Neuron (in vitro differentiated cells): ENCODE measurements around the gene SLC4A8.
"Not testable (repeated sequence)": the region's sequence is repeated elsewhere in the genome, so short reads cannot be mapped to it uniquely, and the experiment has no call there.

Source experiments
- H2AFZ ChIP-seq: one replicate; pipeline ENCODE4 v1.6.1; 2013; ENCODE audit warnings: low read depth, mild to moderate bottlenecking, inconsistent platforms, low read length, moderate library complexity
- H3K27me3 ChIP-seq: one replicate; pipeline ENCODE4 v1.6.1; 2013; ENCODE audit warnings: low read length; ENCODE audit not compliant: insufficient read depth
- H3K36me3 ChIP-seq: one replicate; pipeline ENCODE4 v1.6.1; 2013; ENCODE audit warnings: low read length; ENCODE audit not compliant: insufficient read depth
- H3K4me1 ChIP-seq: one replicate; pipeline ENCODE4 v1.6.1; 2013; ENCODE audit warnings: low read length; ENCODE audit not compliant: insufficient read depth
- H3K4me3 ChIP-seq: 2 replicates; pipeline ENCODE4 v1.5.1; 2013; ENCODE audit warnings: mild to moderate bottlenecking, low read length, moderate library complexity
- H3K9me3 ChIP-seq: one replicate; pipeline ENCODE4 v1.6.1; 2013; ENCODE audit warnings: low read length

Gene SLC4A8

GRCh38 chr12:51449580-51450246 is 25.1 kb downstream of the SLC4A8 start:
- H2AFZ ChIP-seq = no peak overlapping the region
- no peaks in the 10 kb centered on the region for H3K27me3 ChIP-seq
- no peak overlapping the region for H3K4me3 ChIP-seq
- H3K4me1 ChIP-seq = no peaks in the 10 kb centered on the region
- H3K9me3 ChIP-seq = no peaks in the 10 kb centered on the region
- peaks cover 20% of the 10 kb centered on the region for H3K36me3 ChIP-seq

- Histone ChIP-seq H3K9me3 (no peaks in the 10 kb centered on the region), H2AFZ (no peak overlapping the region), H3K36me3 (peaks cover 21% of the 10 kb centered on the region), H3K27me3 (no peaks in the 10 kb centered on the region), H3K4me1 (no peaks in the 10 kb centered on the region), H3K4me3 (no peak overlapping the region)
Observed at GRCh38 chr12:51450333-51450732, 25.7 kb downstream of the SLC4A8 start.

DNA sequence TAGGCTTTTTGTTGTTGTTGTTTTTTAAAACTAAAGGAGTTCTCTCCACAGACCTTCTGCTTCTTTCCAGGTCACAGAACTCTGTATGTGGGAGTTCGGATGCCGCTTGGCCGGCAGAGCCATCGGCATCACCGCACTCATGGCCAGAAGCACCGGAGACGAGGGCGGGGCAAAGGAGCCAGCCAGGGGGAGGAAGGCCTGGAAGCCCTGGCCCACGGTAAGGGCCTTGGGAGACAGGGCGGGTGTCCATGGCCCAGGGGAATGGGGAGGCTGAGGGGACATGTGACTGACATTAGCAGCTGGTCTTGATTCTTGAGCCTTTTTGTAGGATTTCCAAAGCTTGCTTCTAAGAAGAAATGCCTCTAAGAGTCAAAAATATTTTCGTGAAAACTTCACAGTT is 26.2 kb downstream of the SLC4A8 start:
- H3K4me3 ChIP-seq = no peak overlapping the region
- no peaks in the 10 kb centered on the region for H3K27me3 ChIP-seq
- no peaks in the 10 kb centered on the region for H3K9me3 ChIP-seq
- H2AFZ ChIP-seq = no peak overlapping the region
- peaks cover 22% of the 10 kb centered on the region for H3K36me3 ChIP-seq
- H3K4me1 ChIP-seq = no peaks in the 10 kb centered on the region

GRCh38 chr12:51454016-51454415 is 29.4 kb downstream of the SLC4A8 start:
- H3K36me3 ChIP-seq = peaks cover 38% of the 10 kb centered on the region
- not testable (repeated sequence) for H3K4me3 ChIP-seq, H3K4me1 ChIP-seq

GRCh38 chr12:51455050-51455449 is 30.4 kb downstream of the SLC4A8 start:
- not testable (repeated sequence) for H3K4me1 ChIP-seq, H3K9me3 ChIP-seq, H3K4me3 ChIP-seq, H3K27me3 ChIP-seq, H2AFZ ChIP-seq
- H3K36me3 ChIP-seq = peaks cover 44% of the 10 kb centered on the region

More at GRCh38 chr12:51454016-51454415, 29.4 kb downstream of the SLC4A8 start:
- H2AFZ ChIP-seq, H3K9me3 ChIP-seq, H3K27me3 ChIP-seq: not testable (repeated sequence)

- Histone ChIP-seq H3K4me1 (peaks cover 18% of the 10 kb centered on the region), H3K36me3 (peaks cover 59% of the 10 kb centered on the region), H3K27me3 (no peaks in the 10 kb centered on the region), H3K9me3 (no peaks in the 10 kb centered on the region), H2AFZ (no peak overlapping the region), H3K4me3 (no peak overlapping the region)
Observed at GRCh38 chr12:51458635-51459034, 34.0 kb downstream of the SLC4A8 start.

DNA sequence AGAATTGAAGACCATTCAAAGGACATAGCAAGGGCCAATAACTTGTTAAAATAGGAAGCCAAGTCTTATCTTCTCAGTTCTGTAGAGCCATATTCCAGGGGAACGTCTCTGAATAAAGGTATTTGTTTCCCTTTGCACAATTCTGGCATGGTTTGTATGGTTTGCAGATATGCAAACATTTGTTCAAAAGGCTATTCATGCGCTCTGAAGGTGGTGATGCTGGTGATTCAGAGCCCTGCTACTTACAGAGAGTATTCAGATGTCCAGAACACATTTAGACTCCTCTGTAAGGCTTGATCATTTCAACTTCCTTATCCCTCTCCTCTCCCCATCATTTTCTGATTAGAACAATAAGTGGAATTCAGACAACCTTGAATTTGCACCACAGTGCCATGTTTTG is 35.9 kb downstream of the SLC4A8 start:
- no peak overlapping the region for H3K4me3 ChIP-seq
- H3K9me3 ChIP-seq = no peaks in the 10 kb centered on the region
- H2AFZ ChIP-seq = no peak overlapping the region
- peaks cover 69% of the 10 kb centered on the region for H3K36me3 ChIP-seq
- H3K4me1 ChIP-seq = peaks cover 18% of the 10 kb centered on the region
- no peaks in the 10 kb centered on the region for H3K27me3 ChIP-seq

DNA sequence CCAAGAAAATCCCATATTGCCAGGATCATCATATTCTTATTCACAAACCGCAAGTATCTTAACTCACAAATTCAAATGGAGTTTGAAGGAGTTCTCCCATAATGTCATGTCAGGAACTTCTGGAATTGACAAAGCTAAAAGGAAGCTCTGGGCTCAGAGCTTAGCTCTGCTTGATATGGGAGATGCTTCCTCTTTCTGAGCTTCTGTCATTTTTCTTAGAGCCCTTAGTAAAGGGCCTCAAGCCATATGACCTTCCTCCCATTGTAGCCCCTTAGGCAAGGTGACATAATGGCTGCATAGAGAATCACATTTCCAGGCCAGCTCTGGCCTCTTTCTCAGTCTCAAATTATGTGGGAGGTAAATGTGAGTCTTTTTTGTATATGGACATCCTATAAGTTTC is 40.9 kb downstream of the SLC4A8 start:
- no peaks in the 10 kb centered on the region for H3K9me3 ChIP-seq
- no peak overlapping the region for H3K4me3 ChIP-seq
- H3K27me3 ChIP-seq = no peaks in the 10 kb centered on the region
- H3K4me1 ChIP-seq = peaks cover 11% of the 10 kb centered on the region
- H2AFZ ChIP-seq = no peak overlapping the region
- peaks cover 64% of the 10 kb centered on the region for H3K36me3 ChIP-seq

DNA sequence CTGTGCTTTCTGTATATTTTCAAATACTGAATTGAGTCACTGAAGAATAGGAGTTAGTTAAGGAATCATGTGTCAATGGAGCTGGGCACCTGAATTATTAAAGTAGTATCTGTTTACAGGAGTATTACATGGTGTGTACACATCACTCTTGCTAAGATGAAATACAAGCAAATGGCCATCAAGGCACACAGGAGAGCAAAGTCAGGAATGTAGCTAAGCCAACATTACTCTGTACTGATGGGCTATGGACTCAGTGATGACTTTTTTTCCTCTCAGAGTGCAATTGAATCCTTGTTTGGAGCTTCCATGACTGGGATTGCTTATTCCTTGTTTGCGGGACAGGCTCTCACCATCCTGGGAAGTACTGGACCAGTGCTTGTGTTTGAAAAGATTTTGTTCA is 45.5 kb downstream of the SLC4A8 start:
- no peaks in the 10 kb centered on the region for H3K27me3 ChIP-seq
- H3K36me3 ChIP-seq = peaks cover 62% of the 10 kb centered on the region
- H2AFZ ChIP-seq = no peak overlapping the region
- H3K9me3 ChIP-seq = no peaks in the 10 kb centered on the region
- no peak overlapping the region for H3K4me3 ChIP-seq
- no peaks in the 10 kb centered on the region for H3K4me1 ChIP-seq

GRCh38 chr12:51471111-51471864 is 46.7 kb downstream of the SLC4A8 start:
- H3K4me3 ChIP-seq = no peak overlapping the region
- no peaks in the 10 kb centered on the region for H3K27me3 ChIP-seq
- H3K9me3 ChIP-seq = no peaks in the 10 kb centered on the region
- H3K36me3 ChIP-seq = peaks cover 61% of the 10 kb centered on the region
- no peak overlapping the region for H2AFZ ChIP-seq
- no peaks in the 10 kb centered on the region for H3K4me1 ChIP-seq

- no peaks in the 10 kb centered on the region for H3K4me1 ChIP-seq
- peaks cover 55% of the 10 kb centered on the region for H3K36me3 ChIP-seq
- no peaks in the 10 kb centered on the region for H3K9me3 ChIP-seq
- no peak overlapping the region for H2AFZ ChIP-seq
- H3K27me3 ChIP-seq = no peaks in the 10 kb centered on the region
- H3K4me3 ChIP-seq = no peak overlapping the region
Observed at GRCh38 chr12:51472984-51473383, 48.4 kb downstream of the SLC4A8 start.

DNA sequence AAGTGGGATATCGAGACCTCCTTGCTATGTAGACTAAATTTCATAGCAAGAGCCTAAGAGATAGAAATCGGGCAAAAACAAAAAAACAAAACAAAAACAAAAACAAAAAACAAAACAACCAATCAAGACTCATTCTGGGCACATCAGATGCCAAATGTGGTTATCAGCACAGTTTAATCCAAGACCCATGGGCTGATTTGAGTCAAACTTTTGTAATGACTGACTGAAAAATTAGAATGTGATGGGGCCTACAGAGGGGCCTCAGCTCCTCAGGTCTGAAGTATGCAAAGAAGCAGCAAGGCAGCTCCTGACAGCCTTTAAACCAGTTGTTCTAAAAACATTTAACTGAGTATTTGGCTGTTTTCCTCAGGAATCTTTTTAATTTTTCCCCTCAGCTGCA is 49.3 kb downstream of the SLC4A8 start:
- Histone ChIP-seq H3K9me3 (no peaks in the 10 kb centered on the region), H3K36me3 (peaks cover 58% of the 10 kb centered on the region), H3K4me1 (no peaks in the 10 kb centered on the region), H2AFZ (no peak overlapping the region), H3K27me3 (no peaks in the 10 kb centered on the region), H3K4me3 (no peak overlapping the region)

DNA sequence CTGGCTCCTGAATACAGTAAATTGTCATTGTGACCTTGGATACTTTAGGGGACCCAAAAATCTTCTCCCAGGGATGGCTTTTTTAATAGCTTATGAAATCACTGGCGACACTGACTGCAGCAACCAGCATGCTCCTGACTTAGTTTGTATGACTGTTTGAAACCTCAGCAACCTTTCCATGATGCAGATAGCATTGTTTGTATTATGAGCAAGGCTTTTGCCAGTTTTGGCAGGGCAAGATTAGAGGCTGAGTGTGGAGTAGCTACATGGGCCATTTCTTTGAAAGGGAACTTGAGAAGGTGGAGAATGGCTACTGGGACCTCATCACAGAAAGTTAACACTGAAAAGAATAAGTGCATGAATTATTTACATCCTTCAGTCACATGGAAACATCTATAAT is 50.9 kb downstream of the SLC4A8 start:
- H3K9me3 ChIP-seq = no peaks in the 10 kb centered on the region
- H3K27me3 ChIP-seq = no peaks in the 10 kb centered on the region
- H3K4me1 ChIP-seq = no peaks in the 10 kb centered on the region
- peaks cover 49% of the 10 kb centered on the region for H3K36me3 ChIP-seq
- no peak overlapping the region for H3K4me3 ChIP-seq
- H2AFZ ChIP-seq = no peak overlapping the region
